Activated T-helper 1 cell treated with anti-CD3 and anti-CD28 coated beads, Interleukin-12 subunit alpha, Interleukin-12 subunit beta, Interleukin-2, Interleukin-4 antibody, amounts not matched to agents 30 ng/mL and 10 ng/mL and 1 ng/mL, durations not matched to agents 14 hours and 24 hours and 36 hours (primary cell): ENCODE measurements around the gene DOCK4. TPM values are rescaled to one million over a fixed set of nuclear protein-coding genes. Genes with fewer than 3 reads are reported as not detected.

Experiments
- DNase-seq: peaks from one replicate; pipeline ENCODE4 v3.0.0; 2021; ENCODE audit warnings: low spot score
- H3K27ac Mint-ChIP-seq: one replicate; pipeline ENCODE4 v1.8.0; 2021; ENCODE audit warnings: mild to moderate bottlenecking, mixed read lengths
- H3K27me3 Mint-ChIP-seq: one replicate; pipeline ENCODE4 v1.8.0; 2022; ENCODE audit warnings: mild to moderate bottlenecking, moderate library complexity, mixed read lengths; ENCODE audit not compliant: insufficient read depth
- H3K36me3 Mint-ChIP-seq: one replicate; pipeline ENCODE4 v1.8.0; 2021; ENCODE audit warnings: low read depth, mixed read lengths
- H3K4me1 Mint-ChIP-seq: one replicate; pipeline ENCODE4 v1.8.0; 2021; ENCODE audit warnings: low read depth, mixed read lengths
- H3K4me3 Mint-ChIP-seq: one replicate; pipeline ENCODE4 v1.8.0; 2021; ENCODE audit warnings: mild to moderate bottlenecking, moderate library complexity, mixed read lengths
- H3K9me3 Mint-ChIP-seq: one replicate; pipeline ENCODE4 v1.8.0; 2021; ENCODE audit warnings: mixed read lengths
- intact Hi-C: fragments of 100-400 bp; cut with micrococcal nuclease; formaldehyde crosslinking; loops from one replicate; pipeline ENCODE4 v1.15.1; 2024
- total RNA-seq: library from RNA; stranded (reverse); gene quantifications from 2 replicates; pipeline ENCODE4 v1.2.3, GENCODE V29; 2022

DOCK4 gene
- total RNA-seq, 1 donor from 2014 or later = 0.31 TPM

DNA sequence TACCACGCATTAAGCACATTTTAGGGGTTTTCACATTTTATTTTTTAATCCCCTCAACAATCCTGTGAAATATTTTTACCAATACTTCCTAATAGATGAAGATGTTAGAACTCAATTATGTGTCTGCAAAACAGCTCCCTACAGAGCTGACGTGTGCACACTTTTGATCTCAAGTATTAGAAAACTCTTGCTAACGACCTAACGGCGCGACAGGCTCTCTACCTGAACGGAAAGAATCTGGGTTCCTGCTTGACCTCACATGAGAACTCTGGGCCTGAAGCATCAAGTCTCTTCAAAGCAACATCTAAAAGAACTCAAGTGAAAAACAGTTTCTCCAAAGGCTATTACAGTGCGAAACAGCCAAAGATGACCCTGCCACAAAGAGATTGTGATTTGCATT lies 113.9 kb downstream of the DOCK4 start:
- no peak for DNase-seq
- Mint-ChIP-seq H3K27me3 (peaks cover 12% of the 10 kb centered on the region), H3K4me1 (no peaks in the 10 kb centered on the region), H3K27ac (no peak overlapping the region), H3K4me3 (no peak overlapping the region), H3K9me3 (no peaks in the 10 kb centered on the region), H3K36me3 (no peaks in the 10 kb centered on the region)
- intact Hi-C loops = no loop called here

DNA sequence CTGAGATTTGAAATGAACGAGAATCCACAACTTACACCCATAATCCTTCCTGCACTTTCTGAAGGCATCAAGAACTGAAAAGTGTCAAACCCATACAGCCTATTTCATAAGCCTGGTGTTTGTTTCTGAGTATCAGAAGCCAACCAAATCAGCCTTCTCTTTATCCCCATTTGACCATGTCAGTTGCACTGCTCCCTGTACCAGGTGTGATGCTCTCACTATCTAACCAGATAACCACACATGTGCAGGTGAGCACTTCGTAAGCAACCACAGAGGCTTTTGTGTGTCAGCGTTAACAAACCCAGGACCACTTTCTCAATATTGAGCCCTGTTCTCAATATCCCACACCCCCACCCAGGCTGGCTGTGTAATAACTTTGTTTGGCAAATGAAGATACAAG lies 114.4 kb downstream of the DOCK4 start:
- Mint-ChIP-seq H3K36me3 (no peaks in the 10 kb centered on the region), H3K9me3 (no peaks in the 10 kb centered on the region), H3K4me1 (no peaks in the 10 kb centered on the region), H3K4me3 (no peak overlapping the region), H3K27me3 (peaks cover 10% of the 10 kb centered on the region), H3K27ac (no peak overlapping the region)
- intact Hi-C loops = no loop called here
- DNase-seq = no peak

DNA sequence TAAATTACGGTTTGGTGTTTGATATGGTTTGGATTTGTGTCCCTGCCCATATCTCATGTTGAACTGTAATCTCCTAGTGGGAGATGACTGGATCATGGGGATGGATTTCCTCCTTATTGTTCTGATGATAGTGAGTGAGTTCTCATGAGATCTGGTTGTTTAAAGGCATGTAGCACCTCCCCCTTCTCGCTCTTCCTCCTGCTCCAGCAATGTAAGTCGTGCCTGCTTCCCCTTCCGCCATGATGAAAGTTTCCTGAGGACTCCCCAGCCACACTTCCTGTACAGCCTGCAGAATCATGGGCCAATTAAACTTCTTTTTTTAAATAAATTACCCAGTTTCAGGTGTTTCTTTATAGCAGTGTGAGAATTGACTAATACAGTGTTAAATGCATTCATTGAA lies 116.6 kb downstream of the DOCK4 start:
- H3K4me3 Mint-ChIP-seq = no peak overlapping the region
- no peak overlapping the region for H3K27ac Mint-ChIP-seq
- H3K36me3 Mint-ChIP-seq = no peaks in the 10 kb centered on the region
- no peak for DNase-seq
- H3K4me1 Mint-ChIP-seq = peaks cover 5% of the 10 kb centered on the region
- H3K9me3 Mint-ChIP-seq = no peaks in the 10 kb centered on the region
- peaks cover 22% of the 10 kb centered on the region for H3K27me3 Mint-ChIP-seq
- intact Hi-C loops = no loop called here

DNA sequence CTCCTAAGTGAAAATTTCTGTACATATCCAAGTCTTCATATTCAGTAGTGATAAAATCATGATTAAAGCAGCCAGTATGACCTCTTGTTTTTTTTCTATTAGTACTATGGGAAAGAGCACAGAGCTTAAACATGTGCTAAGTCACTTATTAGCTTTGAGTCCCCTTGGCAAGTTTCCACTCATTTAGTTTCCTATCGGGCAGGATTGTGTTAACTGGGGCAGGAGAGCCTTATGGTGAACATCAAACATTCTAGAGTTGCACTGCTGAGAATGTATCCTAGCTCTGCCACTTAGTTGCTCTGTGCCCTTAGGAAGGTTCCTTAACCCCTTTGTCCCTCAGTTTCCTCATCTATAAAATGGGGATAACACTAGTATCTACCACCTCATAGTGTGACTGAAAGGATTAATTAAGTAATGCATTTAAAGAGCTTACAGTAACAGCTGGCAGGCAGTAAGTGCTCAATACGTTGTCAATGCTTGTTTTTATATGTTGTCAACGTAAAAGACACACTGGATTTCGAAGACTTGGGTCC lies 117.6 kb downstream of the DOCK4 start:
- Mint-ChIP-seq H3K27ac (no peak overlapping the region), H3K9me3 (no peaks in the 10 kb centered on the region)

DNA sequence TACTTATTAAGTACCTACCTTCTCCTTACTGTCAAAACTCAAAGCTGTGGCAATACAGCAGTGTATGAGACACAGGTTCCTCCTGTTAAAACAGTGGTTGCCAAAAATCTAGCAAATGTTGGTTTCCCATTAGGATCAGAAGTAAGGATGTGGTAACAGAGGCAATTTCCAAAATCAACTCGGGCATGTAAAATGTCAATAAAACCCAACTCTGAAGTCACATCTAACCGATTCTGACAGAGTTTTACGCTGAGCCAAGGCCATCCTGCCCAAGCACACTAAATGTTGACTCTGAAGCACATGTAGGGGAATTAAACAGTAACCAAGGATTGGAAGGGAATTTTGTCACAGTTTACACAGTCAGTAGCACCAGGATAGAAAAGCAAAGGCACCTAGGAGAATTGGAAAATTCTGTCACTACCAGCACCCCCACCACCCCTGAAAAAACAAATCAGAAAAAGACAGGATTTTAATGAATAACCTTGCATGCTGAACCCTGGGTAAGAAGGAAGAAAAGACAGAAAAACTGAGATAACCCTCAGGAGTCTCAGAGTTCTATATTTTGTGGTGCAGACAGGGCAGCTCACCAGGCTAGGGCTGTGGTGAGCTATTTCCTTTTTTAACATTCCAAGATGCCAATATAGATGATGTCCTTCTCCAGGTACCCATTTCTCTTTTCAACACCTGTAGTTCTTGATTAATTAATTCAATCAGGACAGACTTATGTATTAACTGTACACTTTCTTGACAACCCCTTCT lies 119.5 kb downstream of the DOCK4 start:
- intact Hi-C loops = no loop called here
- Mint-ChIP-seq H3K4me1 (peaks cover 8% of the 10 kb centered on the region), H3K4me3 (no peak overlapping the region)

More for the DNA sequence above, 117.6 kb downstream of the DOCK4 start:
- H3K4me3 Mint-ChIP-seq = no peak overlapping the region
- H3K27me3 Mint-ChIP-seq = peaks cover 23% of the 10 kb centered on the region
- DNase-seq = no peak
- intact Hi-C loops = no loop called here
- H3K36me3 Mint-ChIP-seq = no peaks in the 10 kb centered on the region
- peaks cover 8% of the 10 kb centered on the region for H3K4me1 Mint-ChIP-seq

DNA sequence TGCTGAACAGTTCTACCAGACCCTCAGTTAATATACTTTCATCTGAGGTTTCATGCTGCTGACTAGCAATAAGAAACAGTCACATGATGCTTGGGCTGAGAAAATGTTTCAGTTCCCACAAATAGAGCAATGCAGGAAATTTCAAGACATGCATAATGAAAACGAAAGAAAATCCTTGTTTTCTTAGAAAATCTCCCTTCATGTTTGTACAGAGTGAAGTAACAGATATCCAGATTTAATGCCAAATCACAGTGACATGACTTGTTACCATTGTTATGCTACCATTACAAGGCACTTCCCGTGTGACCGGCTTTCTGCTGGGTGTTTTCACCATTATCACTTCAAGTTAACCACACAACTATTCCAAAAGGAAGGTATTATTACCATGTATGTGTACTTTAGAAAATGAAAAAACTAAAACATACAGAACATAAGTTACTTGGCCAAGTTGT lies 121.7 kb downstream of the DOCK4 start:
- H3K27me3 Mint-ChIP-seq = peaks cover 21% of the 10 kb centered on the region
- H3K36me3 Mint-ChIP-seq = no peaks in the 10 kb centered on the region
- intact Hi-C loops = no loop called here
- H3K27ac Mint-ChIP-seq = no peak overlapping the region
- DNase-seq = no peak
- H3K4me3 Mint-ChIP-seq = no peak overlapping the region
- no peaks in the 10 kb centered on the region for H3K9me3 Mint-ChIP-seq
- H3K4me1 Mint-ChIP-seq = peaks cover 19% of the 10 kb centered on the region

More for the DNA sequence above, 119.5 kb downstream of the DOCK4 start:
- peaks cover 21% of the 10 kb centered on the region for H3K27me3 Mint-ChIP-seq
- H3K27ac Mint-ChIP-seq = no peak overlapping the region
- DNase-seq = no peak
- no peaks in the 10 kb centered on the region for H3K9me3 Mint-ChIP-seq
- H3K36me3 Mint-ChIP-seq = no peaks in the 10 kb centered on the region

DNA sequence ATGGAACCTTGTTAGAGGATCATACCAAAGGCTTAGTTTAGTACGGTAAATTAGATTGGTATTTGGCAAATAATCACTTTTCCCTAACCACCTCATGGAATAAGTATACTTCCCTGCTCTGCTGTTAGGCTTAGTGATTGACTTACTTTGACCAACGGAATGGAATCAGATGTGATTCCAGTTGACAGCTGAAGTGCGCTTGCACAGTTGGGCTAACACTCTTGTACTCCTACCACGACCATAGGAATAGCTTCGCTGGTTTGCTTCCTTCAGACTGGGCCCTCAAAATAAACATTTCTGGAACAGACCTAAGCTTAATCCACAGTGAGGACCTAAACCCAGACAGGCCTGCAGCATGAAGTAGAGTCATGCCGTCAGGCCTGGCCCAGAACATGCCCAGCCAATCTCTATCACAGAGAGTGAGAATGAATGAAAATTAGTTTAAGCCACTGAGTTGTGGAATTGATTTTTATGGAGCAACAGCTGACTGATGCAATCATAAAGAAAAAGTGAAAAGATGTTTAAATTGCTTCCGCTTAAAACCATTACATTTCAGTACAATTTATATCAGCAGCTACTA lies 122.3 kb downstream of the DOCK4 start:
- H3K27ac Mint-ChIP-seq = no peak overlapping the region
- DNase-seq = no peak
- H3K4me3 Mint-ChIP-seq = no peak overlapping the region
- peaks cover 19% of the 10 kb centered on the region for H3K4me1 Mint-ChIP-seq
- peaks cover 19% of the 10 kb centered on the region for H3K27me3 Mint-ChIP-seq
- H3K9me3 Mint-ChIP-seq = no peaks in the 10 kb centered on the region
- no peaks in the 10 kb centered on the region for H3K36me3 Mint-ChIP-seq
- intact Hi-C loops = no loop called here

DNA sequence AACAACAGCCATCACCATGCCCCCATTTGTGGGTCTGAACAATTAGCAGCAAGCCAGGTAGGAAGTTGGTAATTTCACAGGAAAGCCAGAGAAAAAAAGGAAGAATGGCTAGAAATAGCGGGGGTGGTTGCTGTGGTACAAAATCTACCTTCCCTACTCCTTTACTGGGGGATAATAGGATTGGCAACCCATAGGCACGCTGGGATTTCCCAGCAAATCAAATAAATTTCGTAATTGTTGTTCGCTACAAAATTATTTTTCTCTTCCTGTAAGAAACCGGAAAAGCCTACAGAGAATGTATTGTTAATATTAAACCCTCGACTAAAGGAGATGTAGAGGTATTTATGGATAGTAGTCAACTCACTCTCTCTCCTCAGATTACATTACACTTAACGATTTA lies 123.9 kb downstream of the DOCK4 start:
- Mint-ChIP-seq H3K27me3 (peaks cover 19% of the 10 kb centered on the region), H3K9me3 (no peaks in the 10 kb centered on the region), H3K27ac (no peak overlapping the region), H3K4me1 (peaks cover 19% of the 10 kb centered on the region), H3K4me3 (no peak overlapping the region), H3K36me3 (no peaks in the 10 kb centered on the region)
- DNase-seq = no peak
- intact Hi-C loops = no loop called here

DNA sequence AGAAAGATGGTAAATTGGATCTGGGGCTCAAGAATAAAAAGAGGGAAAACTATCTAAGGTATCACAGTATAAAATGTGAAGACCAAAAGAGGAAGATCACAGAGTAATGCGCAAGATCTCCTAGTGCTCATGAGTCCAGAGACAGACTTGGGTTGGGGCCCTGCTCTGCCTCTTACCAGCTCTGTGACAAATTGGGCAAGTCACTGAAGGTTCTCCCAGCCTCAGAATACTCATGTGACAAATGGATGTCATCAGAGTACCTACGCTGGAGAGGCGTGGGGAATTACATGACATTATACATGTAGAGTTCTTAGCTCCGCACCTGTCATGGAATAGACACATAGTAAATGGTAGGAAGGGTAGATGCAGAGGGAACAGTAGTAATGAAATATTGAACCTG lies 124.4 kb downstream of the DOCK4 start:
- Mint-ChIP-seq H3K4me1 (peaks cover 19% of the 10 kb centered on the region), H3K36me3 (no peaks in the 10 kb centered on the region), H3K27ac (no peak overlapping the region), H3K9me3 (no peaks in the 10 kb centered on the region), H3K27me3 (peaks cover 18% of the 10 kb centered on the region), H3K4me3 (no peak overlapping the region)
- DNase-seq = no peak
- intact Hi-C loops = no loop called here

DNA sequence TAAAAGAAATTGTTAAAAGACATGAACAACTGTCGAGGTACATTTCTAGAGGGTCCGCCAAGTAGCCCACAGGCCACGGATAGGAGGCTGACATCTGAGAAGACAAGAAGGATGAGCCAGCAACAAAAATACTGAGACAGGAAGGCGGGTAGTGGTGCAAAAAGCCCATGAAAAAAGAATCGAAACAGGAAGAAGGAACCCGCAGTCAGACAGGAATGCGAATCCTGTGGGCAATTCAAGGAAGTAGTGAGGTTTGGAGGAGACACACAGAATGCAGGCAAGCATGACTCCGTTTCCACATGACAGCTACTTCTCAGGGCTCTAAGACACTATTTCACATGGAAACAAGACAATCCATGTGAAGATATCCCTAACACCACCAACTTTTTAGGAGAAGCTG lies 125.2 kb downstream of the DOCK4 start:
- Mint-ChIP-seq H3K36me3 (no peaks in the 10 kb centered on the region), H3K4me3 (no peak overlapping the region), H3K4me1 (peaks cover 19% of the 10 kb centered on the region), H3K9me3 (no peaks in the 10 kb centered on the region), H3K27ac (no peak overlapping the region), H3K27me3 (peaks cover 15% of the 10 kb centered on the region)
- intact Hi-C loops = no loop called here
- no peak for DNase-seq

DNA sequence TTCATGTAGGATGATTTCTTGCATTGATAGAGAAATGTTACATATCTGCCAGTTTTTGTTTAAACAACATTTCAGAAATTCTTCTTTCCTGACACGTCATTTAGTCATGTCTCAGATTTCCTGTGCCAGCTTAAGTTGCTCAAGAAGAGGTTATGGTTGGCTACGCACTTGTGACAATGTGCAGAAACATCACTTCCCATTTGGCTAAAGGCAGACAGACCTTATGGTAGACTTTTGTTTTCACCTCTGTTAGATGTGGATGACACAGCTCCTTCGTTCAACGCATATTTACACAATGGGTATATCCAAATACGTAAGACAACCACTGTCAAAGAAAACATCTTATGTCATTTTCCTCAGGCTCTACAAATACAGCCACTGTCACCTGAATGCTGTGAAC lies 125.8 kb downstream of the DOCK4 start:
- Mint-ChIP-seq H3K27me3 (peaks cover 10% of the 10 kb centered on the region), H3K9me3 (no peaks in the 10 kb centered on the region), H3K27ac (no peak overlapping the region), H3K4me3 (no peak overlapping the region), H3K36me3 (no peaks in the 10 kb centered on the region), H3K4me1 (peaks cover 19% of the 10 kb centered on the region)
- no peak for DNase-seq
- intact Hi-C loops = no loop called here

DNA sequence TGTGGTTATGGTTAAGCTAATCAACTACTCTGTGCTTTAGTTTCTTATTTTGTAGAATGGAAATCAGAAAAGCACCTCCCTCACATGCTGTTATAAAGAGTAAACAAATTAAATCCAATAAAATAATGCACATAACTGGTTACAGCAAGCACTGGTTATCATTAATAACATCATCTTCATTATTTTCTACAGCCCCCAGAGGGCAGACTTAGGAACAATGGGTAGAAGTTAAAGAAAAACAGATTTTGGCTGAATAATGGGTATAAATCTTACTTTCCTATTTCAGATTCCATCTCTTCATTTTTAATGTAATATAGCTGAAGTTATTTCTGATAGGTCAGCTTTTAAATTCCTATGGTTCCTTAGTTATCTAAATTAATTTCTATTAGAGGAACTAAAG lies 126.5 kb downstream of the DOCK4 start:
- Mint-ChIP-seq H3K4me1 (peaks cover 15% of the 10 kb centered on the region), H3K4me3 (no peak overlapping the region), H3K9me3 (no peaks in the 10 kb centered on the region), H3K27me3 (peaks cover 7% of the 10 kb centered on the region), H3K27ac (no peak overlapping the region), H3K36me3 (no peaks in the 10 kb centered on the region)
- intact Hi-C loops = no loop called here
- no peak for DNase-seq

DNA sequence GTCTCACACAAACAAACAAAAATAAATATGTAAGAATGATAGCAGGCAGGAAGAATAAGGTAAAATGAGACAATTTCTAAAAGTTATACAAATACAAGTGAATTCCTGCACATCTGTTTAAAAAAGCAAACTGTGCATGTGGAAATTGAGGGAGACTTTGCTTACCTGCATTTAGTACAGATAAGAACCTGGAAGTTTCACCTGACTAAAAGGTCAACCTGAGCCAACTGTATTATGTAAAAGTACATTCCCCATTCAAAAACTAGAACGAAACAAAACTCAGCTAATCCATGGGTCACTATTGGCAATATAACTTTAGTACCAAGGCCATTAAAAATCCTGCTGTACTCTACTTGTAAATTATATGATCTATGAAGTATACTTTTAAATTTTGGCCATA lies 127.1 kb downstream of the DOCK4 start:
- Mint-ChIP-seq H3K36me3 (no peaks in the 10 kb centered on the region), H3K27me3 (peaks cover 4% of the 10 kb centered on the region), H3K4me1 (peaks cover 11% of the 10 kb centered on the region), H3K9me3 (no peaks in the 10 kb centered on the region), H3K4me3 (no peak overlapping the region), H3K27ac (no peak overlapping the region)
- intact Hi-C loops = no loop called here
- DNase-seq = no peak
